ENCODE results near the gene PSMD2.

DNA sequence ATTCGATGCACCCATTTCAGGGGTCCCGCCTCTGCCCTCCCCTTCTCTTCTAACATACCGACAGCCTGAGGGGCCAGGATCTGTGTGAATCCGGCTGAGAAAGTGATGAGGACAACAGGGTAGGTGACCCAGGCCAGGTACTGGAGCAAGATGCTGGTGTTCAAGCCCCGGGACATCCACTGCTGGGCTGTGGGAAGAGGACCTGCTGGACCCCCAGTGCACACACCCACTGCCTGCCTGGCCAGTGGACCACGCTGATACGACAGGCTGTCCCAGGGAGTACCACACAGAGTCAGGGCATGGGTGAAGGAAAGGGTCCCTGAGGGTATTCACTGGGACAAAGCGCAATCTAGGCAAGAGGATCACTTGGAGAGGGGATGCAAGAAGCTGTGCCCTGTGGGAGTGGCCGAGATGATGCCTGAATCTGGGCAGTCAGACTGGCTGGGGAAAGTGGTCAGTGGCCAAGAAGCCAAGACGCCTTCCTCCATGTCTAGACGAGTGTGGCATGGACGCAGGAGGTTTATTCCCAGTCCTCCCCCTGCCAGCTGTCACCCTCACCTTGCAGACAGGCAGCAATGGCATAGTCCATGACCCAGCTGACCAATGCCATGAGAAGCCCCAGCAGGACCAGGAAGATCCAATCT is 59.2 kb downstream of the PSMD2 start:
- TF ChIP-seq, protein P1, sequence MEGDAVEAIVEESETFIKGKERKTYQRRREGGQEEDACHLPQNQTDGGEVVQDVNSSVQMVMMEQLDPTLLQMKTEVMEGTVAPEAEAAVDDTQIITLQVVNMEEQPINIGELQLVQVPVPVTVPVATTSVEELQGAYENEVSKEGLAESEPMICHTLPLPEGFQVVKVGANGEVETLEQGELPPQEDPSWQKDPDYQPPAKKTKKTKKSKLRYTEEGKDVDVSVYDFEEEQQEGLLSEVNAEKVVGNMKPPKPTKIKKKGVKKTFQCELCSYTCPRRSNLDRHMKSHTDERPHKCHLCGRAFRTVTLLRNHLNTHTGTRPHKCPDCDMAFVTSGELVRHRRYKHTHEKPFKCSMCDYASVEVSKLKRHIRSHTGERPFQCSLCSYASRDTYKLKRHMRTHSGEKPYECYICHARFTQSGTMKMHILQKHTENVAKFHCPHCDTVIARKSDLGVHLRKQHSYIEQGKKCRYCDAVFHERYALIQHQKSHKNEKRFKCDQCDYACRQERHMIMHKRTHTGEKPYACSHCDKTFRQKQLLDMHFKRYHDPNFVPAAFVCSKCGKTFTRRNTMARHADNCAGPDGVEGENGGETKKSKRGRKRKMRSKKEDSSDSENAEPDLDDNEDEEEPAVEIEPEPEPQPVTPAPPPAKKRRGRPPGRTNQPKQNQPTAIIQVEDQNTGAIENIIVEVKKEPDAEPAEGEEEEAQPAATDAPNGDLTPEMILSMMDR (conservative IDR thresholded peaks at IDR 0.05; ENCODE audit: low read depth, low read length): no peak
- TF ChIP-seq EZH2 (IDR thresholded peaks at IDR 0.05; ENCODE audit: borderline replicate concordance, low read depth, low read length, poor library complexity, severe bottlenecking): no peak
